Fibroblast of lung (primary cell): Measurements from ENCODE around the gene TMEM14B. TPM values are rescaled to one million over a fixed set of nuclear protein-coding genes. Genes with fewer than 3 reads are reported as not detected.

ENCODE experiments used
- DNase-seq, 2 donors: peaks; one replicate each; pipeline versions ENCODE4 v3.0.0 to v3.0.0-alpha.2; 2010; ENCODE audit warnings: low read depth in 2 of 2
- H2AFZ ChIP-seq: 2 replicates; pipeline ENCODE4 v1.5.1; 2012; ENCODE audit warnings: low read length, control low read depth, inconsistent platforms
- H3K27ac ChIP-seq: 2 replicates; pipeline ENCODE4 v1.5.1; 2011; ENCODE audit warnings: low read length, control low read depth; ENCODE audit not compliant: insufficient read depth
- H3K27me3 ChIP-seq: 2 replicates; pipeline ENCODE4 v1.5.1; 2011; ENCODE audit warnings: mild to moderate bottlenecking, low read length; ENCODE audit not compliant: control insufficient read depth, insufficient read depth
- H3K36me3 ChIP-seq: 2 replicates; pipeline ENCODE4 v1.5.1; 2011; ENCODE audit warnings: low read length; ENCODE audit not compliant: control insufficient read depth, insufficient read depth
- H3K4me1 ChIP-seq: 2 replicates; pipeline ENCODE4 v1.5.1; 2011; ENCODE audit warnings: low read length; ENCODE audit not compliant: control insufficient read depth, insufficient read depth; ENCODE audit errors: extremely low read depth
- H3K4me2 ChIP-seq: 2 replicates; pipeline ENCODE4 v1.5.1; 2011; ENCODE audit warnings: low read length, control low read depth; ENCODE audit not compliant: insufficient read depth; ENCODE audit errors: extremely low read depth
- H3K4me3 ChIP-seq, 4 experiments: fragments of 200-600 bp in 1 of 4; sonication (generic) in 1 of 4; replicated peaks in 1 of 4; 2 replicates each; pipeline ENCODE4 v1.5.1; 2011 to 2016; ENCODE audit warnings: low read length in 4 of 4, low read depth in 3 of 4, mild to moderate bottlenecking in 3 of 4, control low read depth in 2 of 4, inconsistent platforms in 1 of 4, mixed read lengths in 1 of 4; ENCODE audit not compliant: insufficient read depth in 1 of 4; ENCODE audit errors: control extremely low read depth in 1 of 4
- H3K79me2 ChIP-seq: 2 replicates; pipeline ENCODE4 v1.5.1; 2012; ENCODE audit warnings: mild to moderate bottlenecking, low read length, inconsistent platforms; ENCODE audit not compliant: control insufficient read depth, insufficient read depth
- H3K9ac ChIP-seq: 2 replicates; pipeline ENCODE4 v1.5.1; 2011; ENCODE audit warnings: mild to moderate bottlenecking, low read length, control low read depth; ENCODE audit not compliant: insufficient read depth
- H3K9me3 ChIP-seq: 2 replicates; pipeline ENCODE4 v1.5.1; 2012; ENCODE audit warnings: low read depth, low read length; ENCODE audit not compliant: control insufficient read depth, insufficient read depth
- H4K20me1 ChIP-seq: 2 replicates; pipeline ENCODE4 v1.5.1; 2011; ENCODE audit warnings: low read length; ENCODE audit not compliant: control insufficient read depth, insufficient read depth; ENCODE audit errors: extremely low read depth
- EZH2 ChIP-seq: IDR thresholded peaks from 2 replicates; pipeline ENCODE4 v1.5.1; 2012; ENCODE audit warnings: low read length, control low read depth, mild to moderate bottlenecking; ENCODE audit errors: missing control alignments
- polyA plus RNA-seq, 2 donors: library from polyadenylated mRNA; depleted of rRNA in 1 of 2; stranded (reverse) in 1 of 2; unstranded in 1 of 2; fragments of >200 nt; gene quantifications; 2 replicates each; pipeline ENCODE4 v1.2.1, GENCODE V29; 2011 to 2012; ENCODE audit warnings: missing spikeins in 1 of 2
- total RNA-seq: library from RNA; depleted of rRNA; stranded (reverse); fragments of >200 nt; gene quantifications from 2 replicates; pipeline ENCODE4 v1.2.1, GENCODE V29; 2014
- TF ChIP-seq, protein P1 (sequence below), 2 donors: IDR thresholded peaks in 1 of 2; conservative IDR thresholded peaks in 1 of 2; 1 replicate in 1 of 2; 2 replicates in 1 of 2; pipeline ENCODE4 v1.5.1; 2011 to 2012; ENCODE audit warnings: low read length in 2 of 2, control low read depth in 1 of 2, inconsistent platforms in 1 of 2, low read depth in 1 of 2, mild to moderate bottlenecking in 1 of 2

The TMEM14B gene
- total and polyA plus RNA-seq, 2 donors (not counting 1 experiment from before 2014, with no cell fraction given), result 58.3 to 109 TPM

DNA sequence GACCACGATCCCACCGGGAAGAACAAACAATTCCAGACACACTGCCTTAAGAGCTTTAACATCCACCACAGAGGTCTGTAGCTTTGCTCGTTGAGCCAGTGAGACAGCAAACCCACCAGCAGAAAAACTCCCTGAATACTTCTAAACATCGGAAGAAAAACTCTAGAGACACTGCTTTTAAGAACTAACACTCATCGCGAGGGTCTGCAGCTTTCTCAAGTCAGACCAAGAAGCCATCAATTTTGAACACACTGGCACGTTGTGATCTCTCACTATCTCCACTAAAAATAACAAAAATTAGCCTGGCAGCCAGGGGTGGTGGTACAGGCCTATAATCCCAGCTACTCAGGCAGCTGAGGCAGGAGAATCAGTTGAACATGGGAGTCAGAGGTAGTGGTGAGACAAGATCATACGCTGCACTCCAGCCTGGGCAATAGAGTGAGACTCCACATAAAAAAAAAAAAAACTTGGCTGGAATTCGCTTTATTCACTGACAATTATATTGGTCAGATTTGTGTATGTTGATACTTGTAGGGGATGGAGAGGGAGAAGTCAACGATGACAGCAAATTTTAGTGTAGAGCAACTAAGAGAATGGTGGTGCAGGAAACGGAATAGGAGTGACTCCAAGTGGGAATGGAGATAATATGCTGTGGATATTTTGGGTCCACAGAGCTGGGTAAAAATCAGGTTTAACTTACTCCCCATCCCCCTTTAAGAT, 25.6 kb upstream of the TMEM14B start:
- peak overlapping the region; percentile 86 for H3K4me2 ChIP-seq
- H3K4me1 ChIP-seq, result no peaks in the 10 kb centered on the region
- peak overlapping the region; percentile 69 to 91 (median 82) for H3K4me3 ChIP-seq
- H2AFZ ChIP-seq, result peak overlapping the region; percentile 93
- no peaks in the 10 kb centered on the region for H3K27me3 ChIP-seq
- no peaks in the 10 kb centered on the region for H4K20me1 ChIP-seq
- peaks cover 2% of the 10 kb centered on the region for H3K36me3 ChIP-seq
- TF ChIP-seq, protein P1, sequence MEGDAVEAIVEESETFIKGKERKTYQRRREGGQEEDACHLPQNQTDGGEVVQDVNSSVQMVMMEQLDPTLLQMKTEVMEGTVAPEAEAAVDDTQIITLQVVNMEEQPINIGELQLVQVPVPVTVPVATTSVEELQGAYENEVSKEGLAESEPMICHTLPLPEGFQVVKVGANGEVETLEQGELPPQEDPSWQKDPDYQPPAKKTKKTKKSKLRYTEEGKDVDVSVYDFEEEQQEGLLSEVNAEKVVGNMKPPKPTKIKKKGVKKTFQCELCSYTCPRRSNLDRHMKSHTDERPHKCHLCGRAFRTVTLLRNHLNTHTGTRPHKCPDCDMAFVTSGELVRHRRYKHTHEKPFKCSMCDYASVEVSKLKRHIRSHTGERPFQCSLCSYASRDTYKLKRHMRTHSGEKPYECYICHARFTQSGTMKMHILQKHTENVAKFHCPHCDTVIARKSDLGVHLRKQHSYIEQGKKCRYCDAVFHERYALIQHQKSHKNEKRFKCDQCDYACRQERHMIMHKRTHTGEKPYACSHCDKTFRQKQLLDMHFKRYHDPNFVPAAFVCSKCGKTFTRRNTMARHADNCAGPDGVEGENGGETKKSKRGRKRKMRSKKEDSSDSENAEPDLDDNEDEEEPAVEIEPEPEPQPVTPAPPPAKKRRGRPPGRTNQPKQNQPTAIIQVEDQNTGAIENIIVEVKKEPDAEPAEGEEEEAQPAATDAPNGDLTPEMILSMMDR (conservative IDR thresholded peaks at IDR 0.05 in 1 of 2, IDR thresholded peaks at IDR 0.05 in 1 of 2; ENCODE audit: low read depth in 1 of 2, low read length in 2 of 2), result no peak
- TF ChIP-seq EZH2, result no peak
- H3K9ac ChIP-seq, result peak overlapping the region; percentile 40
- peak overlapping the region; percentile 83 for H3K27ac ChIP-seq
- peaks cover 13% of the 10 kb centered on the region for H3K79me2 ChIP-seq
- no peaks in the 10 kb centered on the region for H3K9me3 ChIP-seq
- no peak for DNase-seq

DNA sequence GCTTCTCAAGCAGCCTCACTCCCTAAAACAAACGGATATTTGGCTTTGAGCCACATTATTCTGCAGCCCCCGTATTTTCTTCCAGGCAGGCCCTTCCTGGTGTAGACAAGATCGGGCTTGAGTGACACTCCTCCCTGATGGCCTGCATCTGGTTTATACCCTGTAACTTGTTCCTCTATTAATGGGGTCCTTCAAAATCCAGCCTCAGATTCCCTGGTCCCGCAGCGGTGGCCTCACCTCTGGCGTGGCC, 25.1 kb upstream of the TMEM14B start:
- H3K9ac ChIP-seq, result peak overlapping the region; percentile 40
- H3K27ac ChIP-seq, result peak overlapping the region; percentile 83
- no peaks in the 10 kb centered on the region for H3K9me3 ChIP-seq
- TF ChIP-seq, protein P1 (conservative IDR thresholded peaks at IDR 0.05 in 1 of 2, IDR thresholded peaks at IDR 0.05 in 1 of 2; ENCODE audit: low read depth in 1 of 2, low read length in 2 of 2), result no peak
- no peak for TF ChIP-seq EZH2
- DNase-seq, result no peak
- H2AFZ ChIP-seq, result peak overlapping the region; percentile 93
- H3K27me3 ChIP-seq, result no peaks in the 10 kb centered on the region
- H3K4me1 ChIP-seq, result no peaks in the 10 kb centered on the region
- peaks cover 13% of the 10 kb centered on the region for H3K79me2 ChIP-seq
- H4K20me1 ChIP-seq, result no peaks in the 10 kb centered on the region
- H3K4me2 ChIP-seq, result peak overlapping the region; percentile 86
- peak overlapping the region; percentile 69 to 91 (median 82) for H3K4me3 ChIP-seq
- peaks cover 2% of the 10 kb centered on the region for H3K36me3 ChIP-seq

DNA sequence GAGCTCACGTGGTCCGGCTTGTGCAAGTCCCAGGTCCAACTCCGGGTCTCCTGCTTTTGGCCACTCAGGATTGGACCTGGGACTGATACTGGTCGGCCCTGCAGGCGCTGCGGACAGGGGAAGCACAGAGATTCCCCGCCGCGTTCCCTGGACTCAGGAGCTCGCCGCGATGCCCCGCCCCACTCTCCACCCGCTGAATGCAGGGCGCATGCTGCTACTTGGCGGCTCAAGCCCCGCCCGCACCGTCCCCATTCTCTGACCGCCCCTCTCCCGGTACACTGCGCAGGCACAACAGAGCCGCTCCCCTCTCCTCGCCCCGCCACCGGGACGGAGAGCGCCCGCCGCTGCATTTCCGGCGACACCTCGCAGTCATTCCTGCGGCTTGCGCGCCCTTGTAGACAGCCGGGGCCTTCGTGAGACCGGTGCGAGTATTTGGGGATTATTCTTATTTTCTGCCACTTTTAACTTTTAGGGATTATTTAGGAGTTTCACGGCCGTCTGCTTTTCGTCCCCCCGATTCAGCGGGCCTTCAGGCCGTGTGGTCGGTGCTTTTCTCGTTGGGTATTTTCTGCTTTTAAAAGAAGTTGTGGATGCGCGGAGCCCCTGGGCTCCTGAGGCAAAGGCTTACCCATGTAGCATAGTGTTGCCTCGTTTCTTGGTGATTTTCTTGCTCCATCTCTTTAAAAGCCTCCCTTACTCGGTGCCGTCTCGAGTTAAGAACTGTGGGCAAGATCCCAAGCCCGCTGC, 24.6 kb upstream of the TMEM14B start, which contains the start of gene TMEM14C:
Gene TMEM14C (plus strand): TSS at position 251 of the 747 bp plus-strand sequence. CDS start 1,544 bp downstream, outside the sequence.
- Histone ChIP-seq H3K79me2 (peaks cover 13% of the 10 kb centered on the region), H3K4me1 (no peaks in the 10 kb centered on the region), H3K4me2 (peak within 1 kb of the TSS; percentile 89), H3K27ac (peak within 1 kb of the TSS; percentile 83), H2AFZ (peak within 1 kb of the TSS; percentile 93), H3K36me3 (peaks cover 2% of the 10 kb centered on the region), H3K9me3 (no peaks in the 10 kb centered on the region), H4K20me1 (no peaks in the 10 kb centered on the region), H3K9ac (peak within 1 kb of the TSS; percentile 75), H3K27me3 (no peaks in the 10 kb centered on the region), H3K4me3 (peak within 1 kb of the TSS; percentile 82 to 91 (median 86))
- peak; percentile 99 for DNase-seq
- TF ChIP-seq, protein P1 (conservative IDR thresholded peaks at IDR 0.05 in 1 of 2, IDR thresholded peaks at IDR 0.05 in 1 of 2; ENCODE audit: low read depth in 1 of 2, low read length in 2 of 2), result no peak
- no peak for TF ChIP-seq EZH2
